Vagina (tissue), 2 donors: ENCODE results near the gene NCK1.

Experiments
- POLR2A ChIP-seq, 2 donors: fragments of 450-650 bp; IDR thresholded peaks; one replicate each; pipeline ENCODE4 v1.6.1; 2017; ENCODE audit warnings: antibody characterized with exemption in 2 of 2, mild to moderate bottlenecking in 2 of 2, moderate library complexity in 2 of 2
- TF ChIP-seq, protein P1 (sequence below), 3 experiments: fragments of 450-650 bp in 2 of 3; fragments of 200-600 bp in 1 of 3; sonication (generic) in 1 of 3; IDR thresholded peaks; one replicate each; pipeline ENCODE4 v1.5.1; 2017 to 2019; ENCODE audit warnings: antibody characterized with exemption in 3 of 3, mild to moderate bottlenecking in 2 of 3, moderate library complexity in 2 of 3

DNA sequence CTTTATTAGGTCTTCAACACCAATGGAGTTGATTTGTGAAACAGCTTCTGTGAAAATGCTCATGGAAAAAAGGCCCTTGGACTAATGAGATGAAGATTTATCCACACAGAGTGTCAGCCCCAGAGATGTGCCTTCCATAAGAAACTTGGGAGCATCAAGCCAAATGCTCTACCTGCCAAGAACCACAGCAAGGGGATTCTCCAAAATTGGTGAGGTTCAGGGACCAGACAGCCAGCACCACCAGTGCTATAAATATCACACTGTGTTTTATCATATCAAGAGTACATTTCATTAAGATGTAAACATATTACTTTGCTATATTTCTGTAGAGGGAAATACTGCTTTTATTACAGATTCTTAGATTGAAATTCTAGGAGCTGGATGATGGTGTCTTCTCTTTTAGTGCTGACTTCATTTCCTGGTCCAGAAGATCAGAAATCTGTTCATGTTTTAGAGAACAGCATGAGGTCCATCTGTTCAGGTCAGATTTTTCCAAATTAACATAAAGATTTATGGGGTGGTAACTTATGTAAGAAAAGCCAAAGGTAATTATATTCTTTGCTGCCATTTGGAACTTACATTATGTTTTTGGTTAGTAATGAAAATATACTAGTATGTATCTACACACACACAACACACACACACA is 25.4 kb upstream of the NCK1 start:
- TF ChIP-seq, protein P1, sequence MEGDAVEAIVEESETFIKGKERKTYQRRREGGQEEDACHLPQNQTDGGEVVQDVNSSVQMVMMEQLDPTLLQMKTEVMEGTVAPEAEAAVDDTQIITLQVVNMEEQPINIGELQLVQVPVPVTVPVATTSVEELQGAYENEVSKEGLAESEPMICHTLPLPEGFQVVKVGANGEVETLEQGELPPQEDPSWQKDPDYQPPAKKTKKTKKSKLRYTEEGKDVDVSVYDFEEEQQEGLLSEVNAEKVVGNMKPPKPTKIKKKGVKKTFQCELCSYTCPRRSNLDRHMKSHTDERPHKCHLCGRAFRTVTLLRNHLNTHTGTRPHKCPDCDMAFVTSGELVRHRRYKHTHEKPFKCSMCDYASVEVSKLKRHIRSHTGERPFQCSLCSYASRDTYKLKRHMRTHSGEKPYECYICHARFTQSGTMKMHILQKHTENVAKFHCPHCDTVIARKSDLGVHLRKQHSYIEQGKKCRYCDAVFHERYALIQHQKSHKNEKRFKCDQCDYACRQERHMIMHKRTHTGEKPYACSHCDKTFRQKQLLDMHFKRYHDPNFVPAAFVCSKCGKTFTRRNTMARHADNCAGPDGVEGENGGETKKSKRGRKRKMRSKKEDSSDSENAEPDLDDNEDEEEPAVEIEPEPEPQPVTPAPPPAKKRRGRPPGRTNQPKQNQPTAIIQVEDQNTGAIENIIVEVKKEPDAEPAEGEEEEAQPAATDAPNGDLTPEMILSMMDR (IDR thresholded peaks at IDR 0.05): no peak
- TF ChIP-seq POLR2A (IDR thresholded peaks at IDR 0.05): no peak
